HCT116 (cell line): ENCODE measurements around the gene ADARB2. TPM values are rescaled to one million over a fixed set of nuclear protein-coding genes. Genes with fewer than 3 reads are reported as not detected.

Experiments
- ATAC-seq: fragments of 200-7000 bp; cut with Tn5 transposase; 2 replicates; pipeline ENCODE4 v1.9.1; 2020; ENCODE audit warnings: mild to moderate bottlenecking, moderate library complexity
- BruUV-seq: library from RNA; stranded (reverse); fragments of 400-500 nt; replicated peaks from 2 replicates; lab custom pipeline; 2021; lab: Mats Ljungman, UMichigan
- CTCF ChIA-PET: fragments of 300-600 bp; sonication (Branson Sonifier 250); formaldehyde crosslinking; loops from one replicate; lab custom pipeline; 2021; ENCODE audit warnings: antibody characterized with exemption; lab: Charles Lee
- POLR2A ChIA-PET: fragments of 300-600, 350-600 bp; sonication (Branson Sonifier 250); formaldehyde crosslinking; loops from one replicate; lab custom pipeline; 2021; ENCODE audit warnings: antibody characterized with exemption; lab: Charles Lee
- RAD21 ChIA-PET, 2 experiments: fragments of 300-600 bp; sonication (Branson Sonifier 250); formaldehyde crosslinking; loops; one replicate each; lab custom pipeline; 2023; ENCODE audit warnings: low total read pairs in 2 of 2; ENCODE audit not compliant: uncharacterized antibody in 2 of 2, unreplicated experiment in 2 of 2, low non-redundant PET in 1 of 2; lab: Charles Lee
- DNase-seq: peaks from one replicate; pipeline ENCODE4 v3.0.0-alpha.2; 2010; ENCODE audit warnings: low read depth, low spot score
- H2AFZ ChIP-seq: fragments of 200-600 bp; shearing (Covaris generic), sonication (generic); 2 replicates; pipeline ENCODE4 v1.6.1; 2017; ENCODE audit warnings: low read depth, mixed run types, mixed read lengths, antibody characterized with exemption, low read length; ENCODE audit not compliant: poor library complexity, severe bottlenecking
- H3K27ac ChIP-seq: 2 replicates; pipeline ENCODE4 v1.5.1; 2012; ENCODE audit warnings: low read depth, low read length
- H3K27me3 ChIP-seq: fragments of 200-600 bp; sonication (generic); 2 replicates; pipeline ENCODE4 v1.6.1; 2016; ENCODE audit warnings: mixed run types, low read length, mixed read lengths; ENCODE audit not compliant: insufficient read depth
- H3K36me3 ChIP-seq, 2 experiments: fragments of 200-500 bp in 1 of 2; fragments of 200-600 bp in 1 of 2; sonication (Bioruptor generic) in 1 of 2; sonication (generic) in 1 of 2; 2 replicates each; pipeline versions ENCODE4 v1.5.1 to v1.6.1; 2014 to 2016; ENCODE audit warnings: low read length in 2 of 2, inconsistent platforms in 1 of 2, mixed read lengths in 1 of 2, mixed run types in 1 of 2; ENCODE audit not compliant: insufficient read depth in 2 of 2, control insufficient read depth in 1 of 2
- H3K4me1 ChIP-seq, 2 experiments: fragments of 200-600 bp in 1 of 2; sonication (generic) in 1 of 2; 2 replicates each; pipeline versions ENCODE4 v1.5.1 to v1.6.1; 2012 to 2017; ENCODE audit warnings: low read length in 2 of 2, inconsistent platforms in 1 of 2, mild to moderate bottlenecking in 1 of 2, mixed read lengths in 1 of 2, mixed run types in 1 of 2, moderate library complexity in 1 of 2; ENCODE audit not compliant: insufficient read depth in 2 of 2, control insufficient read depth in 1 of 2
- H3K4me2 ChIP-seq: fragments of 200-600 bp; sonication (generic); 2 replicates; pipeline ENCODE4 v1.6.1; 2017; ENCODE audit warnings: mixed run types, low read length, mixed read lengths
- H3K4me3 ChIP-seq, 2 experiments: fragments of 200-600 bp in 1 of 2; sonication (generic) in 1 of 2; replicated peaks in 1 of 2; 2 replicates each; pipeline ENCODE4 v1.5.1; 2011 to 2016; ENCODE audit warnings: low read length in 2 of 2, control low read depth in 1 of 2, low read depth in 1 of 2, mild to moderate bottlenecking in 1 of 2, mixed read lengths in 1 of 2, mixed run types in 1 of 2
- H3K79me2 ChIP-seq: fragments of 200-600 bp; sonication (generic); 2 replicates; pipeline ENCODE4 v1.6.1; 2017; ENCODE audit warnings: mild to moderate bottlenecking, mixed run types, low read length, moderate library complexity, mixed read lengths; ENCODE audit not compliant: insufficient read depth
- H3K9ac ChIP-seq: fragments of 200-600 bp; sonication (generic); 2 replicates; pipeline ENCODE4 v1.6.1; 2016; ENCODE audit warnings: low read length, mixed read lengths
- H3K9me2 ChIP-seq: fragments of 200-600 bp; sonication (generic), shearing (Covaris generic); 2 replicates; pipeline ENCODE4 v1.6.1; 2017; ENCODE audit warnings: mixed run types, mild to moderate bottlenecking, moderate library complexity; ENCODE audit not compliant: insufficient read depth
- H3K9me3 ChIP-seq, 2 experiments: fragments of 200-500 bp in 1 of 2; fragments of 200-600 bp in 1 of 2; sonication (Bioruptor generic) in 1 of 2; sonication (generic) in 1 of 2; 2 replicates each; pipeline ENCODE4 v1.6.1; 2014 to 2017; ENCODE audit warnings: low read length in 2 of 2, mixed read lengths in 2 of 2, inconsistent platforms in 1 of 2, low read depth in 1 of 2, mild to moderate bottlenecking in 1 of 2, mixed run types in 1 of 2, moderate library complexity in 1 of 2; ENCODE audit not compliant: control insufficient read depth in 1 of 2, insufficient read depth in 1 of 2
- H4K20me1 ChIP-seq: fragments of 200-600 bp; sonication (generic), shearing (Covaris generic); 2 replicates; pipeline ENCODE4 v1.6.1; 2017; ENCODE audit warnings: mixed run types, mild to moderate bottlenecking, moderate library complexity; ENCODE audit not compliant: insufficient read depth
- CEBPB ChIP-seq: IDR thresholded peaks from 2 replicates; pipeline ENCODE4 v1.6.1; 2012; ENCODE audit warnings: low read depth
- EGR1 ChIP-seq: IDR thresholded peaks from 2 replicates; pipeline ENCODE4 v1.6.1; 2012; ENCODE audit warnings: low read depth
- EZH2 ChIP-seq: fragments of 200-600 bp; sonication (generic); IDR thresholded peaks from 2 replicates; pipeline ENCODE4 v1.6.1; 2017; ENCODE audit warnings: antibody characterized with exemption, mixed run types
- EZH2phosphoT487 ChIP-seq: fragments of 200-600 bp; IDR thresholded peaks from 2 replicates; pipeline ENCODE4 v1.6.1; 2018; ENCODE audit warnings: antibody characterized with exemption, borderline replicate concordance
- JUND ChIP-seq: IDR thresholded peaks from 2 replicates; pipeline ENCODE4 v1.6.1; 2012
- POLR2AphosphoS5 ChIP-seq: IDR thresholded peaks from 2 replicates; pipeline ENCODE4 v1.6.1; 2011; ENCODE audit warnings: mild to moderate bottlenecking, low read depth, low read length, moderate library complexity
- SIN3A ChIP-seq: IDR thresholded peaks from 2 replicates; pipeline ENCODE4 v1.6.1; 2012; ENCODE audit warnings: low read depth
- SP1 ChIP-seq: IDR thresholded peaks from 2 replicates; pipeline ENCODE4 v1.6.1; 2012; ENCODE audit warnings: low read depth
- YY1 ChIP-seq: IDR thresholded peaks from 2 replicates; pipeline ENCODE4 v1.6.1; 2011; ENCODE audit warnings: low read length, low read depth, moderate library complexity, mild to moderate bottlenecking; ENCODE audit not compliant: insufficient replicate concordance; ENCODE audit errors: extremely low read depth
- intact Hi-C: fragments of 100-400 bp; cut with micrococcal nuclease; formaldehyde crosslinking; loops from 2 replicates; pipeline ENCODE4 v1.10.0; 2022
- total RNA-seq: library from RNA; stranded (reverse); gene quantifications from one replicate; pipeline ENCODE4 v1.2.1, GENCODE V29; 2021; ENCODE audit not compliant: unreplicated experiment
- TF ChIP-seq, protein P1 (sequence below): IDR thresholded peaks from 2 replicates; pipeline ENCODE4 v1.6.1; 2012

Gene ADARB2
- total RNA-seq, 1 experiment from 2014 or later, result not detected

DNA sequence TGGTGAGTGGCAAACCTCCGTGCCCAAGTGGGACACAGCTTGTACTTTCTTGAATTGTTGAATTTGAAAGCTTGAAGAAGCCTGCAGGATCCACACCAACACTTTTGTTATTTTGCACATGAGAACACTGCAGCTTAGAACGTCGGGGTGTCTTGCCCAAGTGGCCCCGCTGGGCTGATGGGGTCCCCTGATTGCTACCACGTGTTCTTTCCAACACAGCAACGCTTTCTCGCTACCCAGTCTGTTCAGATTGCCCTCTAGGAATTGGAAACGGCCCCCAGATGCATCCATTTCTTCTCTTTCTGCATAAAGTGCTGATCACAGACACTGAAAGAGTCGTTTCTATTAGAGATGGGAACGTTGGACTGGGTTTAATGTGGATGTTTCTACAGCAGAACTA is 268.5 kb downstream of the ADARB2 start:
- no peak overlapping the region for H3K4me3 ChIP-seq
- H3K36me3 ChIP-seq, result no peaks in the 10 kb centered on the region
- ChIA-PET POLR2A (no interaction called here), CTCF (no interaction called here), RAD21 (no interaction called here)
- no peaks in the 10 kb centered on the region for H3K9me3 ChIP-seq
- H3K9me2 ChIP-seq, result no peaks in the 10 kb centered on the region
- BruUV-seq, result no TSS peak
- no peak overlapping the region for H3K27ac ChIP-seq
- ATAC-seq (no peak), DNase-seq (no peak)
- no peaks in the 10 kb centered on the region for H3K4me1 ChIP-seq
- H3K9ac ChIP-seq, result no peak overlapping the region
- H2AFZ ChIP-seq, result no peak overlapping the region
- intact Hi-C loops, result no loop called here
- no peaks in the 10 kb centered on the region for H3K79me2 ChIP-seq
- TF ChIP-seq CEBPB (no peak), EZH2 (no peak)
- TF ChIP-seq, protein P1, sequence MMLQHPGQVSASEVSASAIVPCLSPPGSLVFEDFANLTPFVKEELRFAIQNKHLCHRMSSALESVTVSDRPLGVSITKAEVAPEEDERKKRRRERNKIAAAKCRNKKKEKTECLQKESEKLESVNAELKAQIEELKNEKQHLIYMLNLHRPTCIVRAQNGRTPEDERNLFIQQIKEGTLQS, result no peak
- no peak overlapping the region for H3K4me2 ChIP-seq
- H3K27me3 ChIP-seq, result peaks cover 11% of the 10 kb centered on the region
- no peaks in the 10 kb centered on the region for H4K20me1 ChIP-seq

DNA sequence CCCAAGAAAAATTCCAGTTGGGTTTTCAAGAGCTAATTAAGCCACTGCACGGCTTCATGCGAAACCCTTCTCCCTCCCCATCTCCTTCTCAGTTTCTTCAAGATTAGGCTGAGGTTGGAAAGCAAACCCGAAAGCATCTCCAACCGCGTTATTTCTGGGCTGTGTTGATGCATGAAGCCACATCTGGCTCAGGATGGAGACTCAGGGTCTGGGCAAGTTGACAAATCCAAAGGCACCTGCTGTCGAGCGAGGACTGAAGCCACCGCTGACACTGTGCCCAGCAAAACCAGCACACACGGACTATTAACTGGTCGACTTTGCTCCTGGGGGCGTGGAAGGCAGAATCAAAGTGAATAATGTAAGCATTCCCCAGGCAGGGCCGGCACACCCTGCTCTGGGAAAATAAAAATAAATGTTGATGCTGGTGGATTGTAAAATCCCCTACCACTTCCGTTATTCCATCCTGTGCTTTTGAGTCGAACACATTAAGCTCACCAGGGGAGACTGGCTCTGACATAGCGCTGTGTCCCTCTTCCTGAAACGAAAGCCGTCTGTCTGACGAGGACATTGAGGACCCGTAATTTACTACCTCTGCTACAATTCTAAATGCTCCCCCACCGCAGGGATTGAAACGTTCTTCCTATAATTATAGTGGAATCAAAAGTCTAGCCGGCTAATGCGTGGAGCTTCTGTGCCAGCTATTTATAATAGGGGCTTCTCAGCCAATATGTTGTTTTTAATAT is 269.8 kb downstream of the ADARB2 start:
- TF ChIP-seq SIN3A (no peak), JUND (no peak), EGR1 (no peak), POLR2AphosphoS5 (no peak), YY1 (no peak), EZH2phosphoT487 (no peak), SP1 (no peak)
- H3K4me3 ChIP-seq, result no peak overlapping the region
- H3K9me3 ChIP-seq, result no peaks in the 10 kb centered on the region
- H3K9ac ChIP-seq, result no peak overlapping the region
- no peak overlapping the region for H3K4me2 ChIP-seq
- H3K36me3 ChIP-seq, result no peaks in the 10 kb centered on the region
- CTCF ChIA-PET, result no interaction called here
- POLR2A ChIA-PET, result no interaction called here
- no peaks in the 10 kb centered on the region for H3K4me1 ChIP-seq
- no peak overlapping the region for H3K27ac ChIP-seq
- intact Hi-C loops, result no loop called here
- ATAC-seq, result no peak
- RAD21 ChIA-PET, result no interaction called here
- peaks cover 11% of the 10 kb centered on the region for H3K27me3 ChIP-seq
- no peaks in the 10 kb centered on the region for H4K20me1 ChIP-seq
- H3K9me2 ChIP-seq, result no peaks in the 10 kb centered on the region
- no TSS peak for BruUV-seq
- no peaks in the 10 kb centered on the region for H3K79me2 ChIP-seq
- DNase-seq, result no peak
- H2AFZ ChIP-seq, result no peak overlapping the region
